T-cell (primary cell): ENCODE measurements around the gene FGA. TPM values are rescaled to one million over a fixed set of nuclear protein-coding genes. Genes with fewer than 3 reads are reported as not detected.

Experiments used
- ATAC-seq, 4 experiments: fragments of 200-7000 bp in 3 of 4; fragments of 150-1000 bp in 1 of 4; cut with Tn5 transposase; replicated peaks in 1 of 4; 1 replicate in 3 of 4; 2 replicates in 1 of 4; pipeline ENCODE4 v1.10.0; 2021; ENCODE audit warnings: moderate library complexity in 3 of 4, mild to moderate bottlenecking in 2 of 4, moderate number of reproducible peaks in 1 of 4
- CTCF ChIA-PET, 2 donors: fragments of 300-600 bp; sonication (Branson Sonifier 250); formaldehyde crosslinking; loops; one replicate each; lab custom pipeline; 2022; ENCODE audit warnings: antibody characterized with exemption in 2 of 2; lab: Charles Lee
- POLR2A ChIA-PET, 2 donors: fragments of 300-600 bp; sonication (Branson Sonifier 250); formaldehyde crosslinking; loops; one replicate each; lab custom pipeline; 2022; ENCODE audit warnings: antibody characterized with exemption in 2 of 2; lab: Charles Lee
- DNase-seq, 35 experiments: peaks; one replicate each; pipeline versions ENCODE4 v3.0.0 to v3.0.0-alpha.2; 2013 to 2023
- H3K27ac ChIP-seq: one replicate; pipeline ENCODE4 v1.5.1; 2013; ENCODE audit warnings: low read length
- H3K27me3 ChIP-seq, 2 experiments: replicated peaks in 1 of 2; 1 replicate in 1 of 2; 2 replicates in 1 of 2; pipeline versions ENCODE4 v1.6.1 to v1.7.0; 2013; ENCODE audit warnings: low read length in 1 of 2, mixed read lengths in 1 of 2; ENCODE audit not compliant: control insufficient read depth in 2 of 2, insufficient read depth in 2 of 2; ENCODE audit errors: extremely low read depth in 1 of 2
- H3K36me3 ChIP-seq, 2 donors: 1 replicate in 1 of 2; 2 replicates in 1 of 2; pipeline versions ENCODE4 v1.6.1 to v1.7.0; 2013; ENCODE audit warnings: low read length in 1 of 2; ENCODE audit not compliant: control insufficient read depth in 2 of 2, insufficient read depth in 1 of 2; ENCODE audit errors: extremely low read depth in 1 of 2
- H3K4me1 ChIP-seq, 2 experiments: 1 replicate in 1 of 2; 2 replicates in 1 of 2; pipeline versions ENCODE4 v1.6.1 to v1.7.0; 2013; ENCODE audit warnings: low read length in 2 of 2, mixed read lengths in 1 of 2; ENCODE audit not compliant: insufficient read depth in 2 of 2, control insufficient read depth in 1 of 2; ENCODE audit errors: extremely low read depth in 1 of 2
- H3K4me3 ChIP-seq, 2 donors: 1 replicate in 1 of 2; 2 replicates in 1 of 2; pipeline versions ENCODE4 v1.5.1 to v1.7.0; 2013; ENCODE audit warnings: mild to moderate bottlenecking in 2 of 2, low read length in 1 of 2, moderate library complexity in 1 of 2; ENCODE audit not compliant: control insufficient read depth in 1 of 2; ENCODE audit errors: extremely low read depth in 1 of 2
- H3K9me3 ChIP-seq: 2 replicates; pipeline ENCODE4 v1.7.0; 2013
- H3K27ac Mint-ChIP-seq, 2 donors: one replicate each; pipeline ENCODE4 v1.8.0; 2020 to 2021; ENCODE audit warnings: mild to moderate bottlenecking in 2 of 2, mixed read lengths in 2 of 2
- H3K27me3 Mint-ChIP-seq, 2 donors: one replicate each; pipeline ENCODE4 v1.8.0; 2021 to 2022; ENCODE audit warnings: mixed read lengths in 2 of 2
- H3K36me3 Mint-ChIP-seq: one replicate; pipeline ENCODE4 v1.8.0; 2021; ENCODE audit warnings: mixed read lengths
- H3K4me1 Mint-ChIP-seq, 3 donors: one replicate each; pipeline ENCODE4 v1.8.0; 2020 to 2022; ENCODE audit warnings: mixed read lengths in 3 of 3, mild to moderate bottlenecking in 1 of 3
- H3K4me3 Mint-ChIP-seq, 3 donors: one replicate each; pipeline ENCODE4 v1.8.0; 2020 to 2022; ENCODE audit warnings: mild to moderate bottlenecking in 3 of 3, mixed read lengths in 3 of 3, moderate library complexity in 3 of 3
- H3K9me3 Mint-ChIP-seq, 3 donors: one replicate each; pipeline ENCODE4 v1.8.0; 2020 to 2022; ENCODE audit warnings: mixed read lengths in 3 of 3
- WGBS: methylation state at CpG from one replicate; pipeline ENCODE4 v1.1.5; 2013; ENCODE audit warnings: missing lambda C conversion rate; ENCODE audit not compliant: insufficient coverage; 5-methylcytosine and 5-hydroxymethylcytosine counted together
- total RNA-seq, 35 experiments: library from RNA in 6 of 35; stranded (reverse) in 6 of 35; fragments of 120-200 nt in 1 of 35; gene quantifications; one replicate each; pipeline versions ENCODE4 v1.2.1 to v1.2.4 and lab custom pipeline; 2013 to 2026

Gene FGA
- total RNA-seq (1 to 10 TPM in 3 of 5 donors, not detected in 2; 4.6 to 6.9 (median 4.8) TPM), total RNA-seq (lab: John Stamatoyannopoulos, UW) (0 to 0.04 (median 0) reads per million in 29 experiments)
- total RNA-seq (2013), result 0.22 TPM

DNA sequence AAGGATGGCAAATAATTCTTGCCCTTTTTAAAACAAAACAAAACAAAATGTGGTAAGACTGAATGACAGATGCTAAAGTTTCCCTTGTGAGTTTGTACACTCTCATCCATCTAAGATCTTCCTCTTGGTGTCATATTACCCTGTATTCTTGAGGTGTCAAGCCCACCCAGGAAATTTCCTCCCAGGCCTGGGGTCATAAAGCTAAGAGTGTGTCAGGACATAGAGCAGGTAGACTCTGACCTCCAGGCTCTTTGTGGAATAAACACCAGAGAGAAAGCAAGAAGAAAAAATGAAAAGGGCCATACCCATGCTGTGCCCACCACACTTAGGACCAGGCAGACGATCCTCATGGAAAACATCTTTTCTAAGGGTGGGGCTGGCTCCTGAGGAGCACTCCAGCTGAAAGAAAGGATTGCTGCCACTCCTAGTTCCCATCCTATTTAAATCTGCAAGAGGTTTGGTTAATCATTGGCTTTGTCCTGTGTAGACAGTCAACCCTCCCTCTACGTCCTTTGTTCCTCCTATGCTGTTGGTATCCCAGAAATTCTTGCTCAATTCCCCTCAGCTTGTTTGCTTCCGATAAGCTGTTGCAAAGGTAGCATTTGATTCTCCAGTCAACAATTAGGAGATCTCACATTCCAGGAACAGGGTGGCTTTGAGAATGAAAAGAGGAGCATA lies at the start of gene FGA:
FGA (minus strand) TSS at position 414 of the 678 bp plus-strand sequence; CDS start at position 359, 55 bp downstream.
- no peak for DNase-seq
- no peaks in the 10 kb centered on the region for H3K4me1 Mint-ChIP-seq
- H3K27me3 Mint-ChIP-seq, result peaks cover 14 to 24% of the 10 kb centered on the region in 2 donors
- H3K4me3 ChIP-seq, result no peak within 1 kb of the TSS
- peaks cover 0 to 10% of the 10 kb centered on the region in 2 experiments for H3K27me3 ChIP-seq
- H3K4me3 Mint-ChIP-seq, result no peak within 1 kb of the TSS
- ChIA-PET CTCF (interaction anchor here in 1 of 2 donors (0.7 kb wide), 1 partner anchor 287 kb away, joined by 4 read pairs; no protein-coding TSS in a partner anchor), POLR2A (no interaction called here)
- no peak within 1 kb of the TSS for H3K27ac ChIP-seq
- no peak for ATAC-seq
- no peaks in the 10 kb centered on the region for H3K36me3 ChIP-seq
- no peak within 1 kb of the TSS for H3K27ac Mint-ChIP-seq
- H3K9me3 Mint-ChIP-seq, result no peaks in the 10 kb centered on the region
- no peaks in the 10 kb centered on the region for H3K36me3 Mint-ChIP-seq
- WGBS, result no CpG with 5 or more reads among the region's 3 CpGs
- H3K4me1 ChIP-seq, result no peaks in the 10 kb centered on the region
- H3K9me3 ChIP-seq, result no peaks in the 10 kb centered on the region

DNA sequence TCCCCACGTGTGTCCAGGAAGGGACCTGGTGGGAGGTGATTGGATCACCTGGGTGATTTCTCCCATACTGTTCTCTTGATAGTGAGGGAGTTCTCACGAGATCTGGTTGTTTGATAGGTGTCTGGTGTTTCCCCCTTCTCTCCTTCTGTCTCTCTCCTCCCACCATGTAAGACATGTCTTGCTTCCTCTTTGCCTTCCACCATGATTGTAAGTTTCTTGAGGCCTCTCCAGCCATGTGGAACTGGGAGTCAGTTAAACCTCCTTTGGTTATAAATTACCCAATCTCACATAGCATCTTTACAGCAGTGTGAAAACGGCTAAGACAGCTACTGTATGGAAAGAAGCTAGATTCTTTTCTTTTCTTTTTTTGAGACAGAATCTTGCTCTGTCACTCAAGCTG lies 43.5 kb upstream of the FGA start:
- Mint-ChIP-seq H3K27me3 (peaks cover 25 to 42% of the 10 kb centered on the region in 2 donors), H3K27ac (no peak overlapping the region), H3K4me1 (no peaks in the 10 kb centered on the region), H3K9me3 (peaks cover 0 to 4% (median 0%) of the 10 kb centered on the region in 3 donors), H3K36me3 (no peaks in the 10 kb centered on the region), H3K4me3 (no peak overlapping the region)
- DNase-seq, result no peak
- H3K4me3 ChIP-seq, result no peak overlapping the region
- H3K27ac ChIP-seq, result no peak overlapping the region
- H3K36me3 ChIP-seq, result no peaks in the 10 kb centered on the region
- WGBS, result 40% methylated on average over 1 of the region's 3 CpGs
- no peak for ATAC-seq
- ChIA-PET POLR2A (no interaction called here), CTCF (no interaction called here)
- peaks cover 3 to 5% of the 10 kb centered on the region in 2 experiments for H3K27me3 ChIP-seq
- H3K4me1 ChIP-seq, result no peaks in the 10 kb centered on the region
- no peaks in the 10 kb centered on the region for H3K9me3 ChIP-seq

DNA sequence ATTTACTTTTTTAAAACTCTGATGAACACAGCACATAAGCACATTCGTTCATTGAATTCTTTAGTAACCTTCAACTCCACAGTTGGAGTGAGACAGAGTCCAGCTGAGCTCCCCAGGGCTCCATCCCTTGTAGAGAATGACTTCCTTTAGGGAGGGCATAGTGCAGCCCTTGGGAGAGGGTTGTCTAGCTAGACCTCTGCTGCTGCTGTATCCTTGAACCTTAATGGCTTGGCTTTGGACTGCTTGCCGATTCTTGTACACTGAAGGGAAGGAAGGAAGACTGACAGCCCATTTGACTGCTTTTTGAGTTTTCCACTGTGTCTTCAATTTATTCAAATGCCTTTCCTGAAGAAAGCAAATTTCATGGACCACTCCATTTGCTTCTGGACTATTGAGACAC lies 41.3 kb upstream of the FGA start:
- Mint-ChIP-seq H3K9me3 (peaks cover 0 to 4% (median 0%) of the 10 kb centered on the region in 3 donors), H3K27me3 (peaks cover 24 to 31% of the 10 kb centered on the region in 2 donors), H3K27ac (no peak overlapping the region), H3K36me3 (no peaks in the 10 kb centered on the region), H3K4me3 (no peak overlapping the region), H3K4me1 (no peaks in the 10 kb centered on the region)
- WGBS, result 86% methylated on average over 1 of the region's 2 CpGs
- Histone ChIP-seq H3K36me3 (no peaks in the 10 kb centered on the region), H3K9me3 (no peaks in the 10 kb centered on the region), H3K27ac (no peak overlapping the region), H3K4me1 (peaks cover 0 to 5% of the 10 kb centered on the region in 2 experiments), H3K27me3 (peaks cover 10 to 12% of the 10 kb centered on the region in 2 experiments), H3K4me3 (no peak overlapping the region)
- DNase-seq (no peak), ATAC-seq (no peak)
- ChIA-PET POLR2A (no interaction called here), CTCF (no interaction called here)

DNA sequence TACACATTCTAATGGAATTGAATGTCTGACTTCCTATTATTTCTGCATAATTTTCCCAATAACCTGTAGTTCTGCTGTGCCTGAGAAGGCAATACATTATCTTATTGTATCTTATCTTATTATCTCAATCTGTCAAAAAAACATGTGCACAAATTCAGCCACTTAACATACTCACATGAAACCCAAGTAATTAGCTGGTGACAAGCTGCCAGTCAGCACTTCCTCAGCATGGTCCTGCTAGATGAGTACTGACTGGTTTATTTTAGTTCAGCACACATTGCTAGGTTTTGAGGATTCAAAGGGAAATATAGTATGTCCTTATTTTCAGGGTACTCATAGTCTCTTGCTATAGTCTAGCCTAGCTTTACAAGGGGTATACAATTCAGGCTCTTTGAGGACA lies 39.8 kb upstream of the FGA start:
- POLR2A ChIA-PET, result no interaction called here
- Histone ChIP-seq H3K36me3 (no peaks in the 10 kb centered on the region), H3K4me3 (no peak overlapping the region), H3K9me3 (no peaks in the 10 kb centered on the region), H3K27me3 (peaks cover 12 to 15% of the 10 kb centered on the region in 2 experiments), H3K27ac (no peak overlapping the region), H3K4me1 (peaks cover 0 to 8% of the 10 kb centered on the region in 2 experiments)
- H3K9me3 Mint-ChIP-seq, result no peaks in the 10 kb centered on the region
- no peaks in the 10 kb centered on the region for H3K36me3 Mint-ChIP-seq
- peaks cover 0 to 6% (median 2%) of the 10 kb centered on the region in 3 donors for H3K4me1 Mint-ChIP-seq
- H3K27me3 Mint-ChIP-seq, result peaks cover 29 to 38% of the 10 kb centered on the region in 2 donors
- H3K4me3 Mint-ChIP-seq, result no peak overlapping the region
- H3K27ac Mint-ChIP-seq, result no peak overlapping the region
- no peak for ATAC-seq
- CTCF ChIA-PET, result interaction anchor here in 1 of 2 donors (0.7 kb wide), 1 partner anchor 10 kb away, joined by 3 read pairs; no protein-coding TSS in a partner anchor
- no peak for DNase-seq

DNA sequence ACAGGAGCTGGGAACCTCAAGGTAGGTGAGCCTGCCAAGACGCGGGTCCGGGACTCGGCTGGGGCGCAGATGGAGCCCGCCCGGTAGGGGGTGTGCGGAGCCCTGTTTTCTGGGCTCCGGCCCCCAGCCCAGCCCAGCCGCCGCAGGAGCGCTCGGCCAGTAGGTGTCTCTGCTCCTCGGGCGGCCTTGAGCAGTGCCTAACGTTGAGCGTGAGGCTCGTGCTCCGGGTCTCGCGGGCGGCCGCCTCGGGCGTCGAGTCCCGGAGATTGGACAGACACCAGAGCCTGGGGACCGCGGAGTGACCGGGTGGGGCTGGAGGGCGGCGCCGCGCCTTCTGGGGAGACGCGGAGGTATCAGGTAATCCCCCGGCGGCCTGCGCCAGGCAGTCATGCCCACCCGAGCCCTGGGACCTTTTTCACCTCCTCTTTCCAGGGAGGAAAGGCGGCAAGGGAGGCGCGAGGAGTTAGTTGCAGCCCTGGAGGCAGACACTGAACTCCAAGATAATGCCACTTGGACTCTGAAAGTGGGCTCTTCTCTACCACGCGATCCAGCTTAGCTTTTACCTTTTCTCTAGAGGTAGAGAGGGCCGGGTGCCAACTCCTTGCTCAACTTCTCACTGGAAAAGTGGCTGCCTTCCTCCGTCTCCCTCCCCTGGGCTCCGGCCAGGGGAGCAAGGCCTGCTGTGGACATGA lies 36.4 kb upstream of the FGA start:
- H3K36me3 ChIP-seq, result no peaks in the 10 kb centered on the region
- ChIA-PET CTCF (interaction anchor here (0.9 to 1.8 kb wide), 3 partner anchors 8 to 75 kb away, joined by 3 to 8 read pairs (median 4); no protein-coding TSS in a partner anchor), POLR2A (no interaction called here)
- peak overlapping the region in 1 of 2 donors; percentile 13 for H3K4me3 ChIP-seq
- DNase-seq, result peak in 25 of 35 experiments; percentile 1 to 43 (median 13)
- no peaks in the 10 kb centered on the region for H3K9me3 ChIP-seq
- H3K4me1 ChIP-seq, result peaks cover 0 to 8% of the 10 kb centered on the region in 2 experiments
- Mint-ChIP-seq H3K27me3 (peaks cover 20 to 23% of the 10 kb centered on the region in 2 donors), H3K4me3 (no peak overlapping the region), H3K9me3 (no peaks in the 10 kb centered on the region), H3K36me3 (no peaks in the 10 kb centered on the region), H3K4me1 (peaks cover 0 to 6% (median 2%) of the 10 kb centered on the region in 3 donors), H3K27ac (no peak overlapping the region)
- ATAC-seq, result peak; percentile 77 to 86 (median 81)
- 6% methylated on average over 41 of the region's 48 CpGs for WGBS
- H3K27ac ChIP-seq, result no peak overlapping the region
- peaks cover 15 to 18% of the 10 kb centered on the region in 2 experiments for H3K27me3 ChIP-seq

DNA sequence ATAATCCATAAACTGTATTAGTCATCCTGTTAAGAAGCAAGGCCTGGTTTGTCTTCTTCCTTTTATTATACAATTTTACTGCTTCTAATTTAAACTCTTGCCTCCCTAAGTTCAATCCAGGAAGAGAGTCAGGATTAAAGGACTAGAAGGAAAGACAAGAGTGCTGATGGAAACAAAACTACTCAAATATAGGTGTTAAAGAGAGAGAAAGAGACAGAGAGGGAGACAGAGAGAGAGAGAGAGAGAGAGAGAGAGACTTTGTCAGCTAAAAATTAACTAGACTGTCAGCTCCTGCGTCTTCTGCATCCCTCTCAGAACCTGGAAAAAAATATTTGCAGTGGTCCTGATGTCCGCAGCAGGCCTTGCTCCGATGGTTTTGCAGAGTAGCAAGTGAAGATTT lies 35.4 kb upstream of the FGA start:
- ATAC-seq (no peak), DNase-seq (no peak)
- POLR2A ChIA-PET, result no interaction called here
- H3K27me3 Mint-ChIP-seq, result peaks cover 15 to 18% of the 10 kb centered on the region in 2 donors
- no peaks in the 10 kb centered on the region for H3K9me3 Mint-ChIP-seq
- Histone ChIP-seq H3K4me3 (no peak overlapping the region), H3K4me1 (peaks cover 0 to 8% of the 10 kb centered on the region in 2 experiments), H3K36me3 (no peaks in the 10 kb centered on the region), H3K27ac (no peak overlapping the region), H3K27me3 (peaks cover 13 to 16% of the 10 kb centered on the region in 2 experiments), H3K9me3 (no peaks in the 10 kb centered on the region)
- no peak overlapping the region for H3K4me3 Mint-ChIP-seq
- peaks cover 0 to 6% (median 2%) of the 10 kb centered on the region in 3 donors for H3K4me1 Mint-ChIP-seq
- H3K27ac Mint-ChIP-seq, result peak overlapping the region in 1 of 2 donors; percentile 20
- H3K36me3 Mint-ChIP-seq, result no peaks in the 10 kb centered on the region
- CTCF ChIA-PET, result interaction anchor here (0.6 to 1.8 kb wide), 4 partner anchors 13 to 78 kb away, joined by 3 to 8 read pairs (median 4); no protein-coding TSS in a partner anchor
- 76% methylated on average over 3 of the region's 3 CpGs for WGBS
